HG03457 (cell line): ENCODE data around the gene FRK.
"Not testable (repeated sequence)": the region's sequence is repeated elsewhere in the genome, so short reads cannot be mapped to it uniquely, and the experiment has no call there.

ENCODE experiments used
- ATAC-seq: cut with Tn5 transposase; IDR thresholded peaks from one replicate; pipeline ENCODE4 v1.9.1; 2021; ENCODE audit warnings: moderate number of reproducible peaks; ENCODE audit not compliant: unreplicated experiment

Gene FRK

GRCh38 chr6:115891111-115891669, 169.5 kb downstream of the FRK start:
- peak; percentile 99 for ATAC-seq

- no peak for ATAC-seq
Observed at GRCh38 chr6:115890238-115890637, 170.5 kb downstream of the FRK start.

GRCh38 chr6:115888687-115889470, 171.8 kb downstream of the FRK start:
- ATAC-seq = not testable (repeated sequence)

GRCh38 chr6:115887891-115888290, 172.8 kb downstream of the FRK start:
- no peak for ATAC-seq

GRCh38 chr6:115885636-115886366, 174.9 kb downstream of the FRK start:
- ATAC-seq = no peak

GRCh38 chr6:115882771-115883170, 177.9 kb downstream of the FRK start:
- no peak for ATAC-seq

- ATAC-seq = no peak
Observed at GRCh38 chr6:115882174-115882573, 178.5 kb downstream of the FRK start.
